HG03432 (cell line): ENCODE measurements around the gene ZC3HAV1L.
"Not testable (repeated sequence)": the region's sequence is repeated elsewhere in the genome, so short reads cannot be mapped to it uniquely, and the experiment has no call there.

Experiments used
- ATAC-seq: cut with Tn5 transposase; IDR thresholded peaks from one replicate; pipeline ENCODE4 v1.9.1; 2021; ENCODE audit warnings: mild to moderate bottlenecking, moderate library complexity; ENCODE audit not compliant: unreplicated experiment

ZC3HAV1L gene

GRCh38 chr7:139054656-139055055, 18.8 kb upstream of the ZC3HAV1L start:
- ATAC-seq: not testable (repeated sequence)

GRCh38 chr7:139054101-139054500, 18.3 kb upstream of the ZC3HAV1L start:
- no peak for ATAC-seq

GRCh38 chr7:139051655-139052054, 15.8 kb upstream of the ZC3HAV1L start:
- no peak for ATAC-seq

- no peak for ATAC-seq
Measured at GRCh38 chr7:139049936-139050335, 14.1 kb upstream of the ZC3HAV1L start.

GRCh38 chr7:139049111-139049510, 13.3 kb upstream of the ZC3HAV1L start:
- ATAC-seq: no peak

GRCh38 chr7:139047970-139048369, 12.1 kb upstream of the ZC3HAV1L start:
- ATAC-seq: no peak

- ATAC-seq: no peak
Measured at GRCh38 chr7:139046143-139046542, 10.3 kb upstream of the ZC3HAV1L start.

GRCh38 chr7:139044813-139045794, 9.3 kb upstream of the ZC3HAV1L start:
- peak; percentile 46 for ATAC-seq

GRCh38 chr7:139043823-139044812, 8.3 kb upstream of the ZC3HAV1L start:
- ATAC-seq: no peak

- ATAC-seq: no peak
Measured at GRCh38 chr7:139041378-139042085, 5.7 kb upstream of the ZC3HAV1L start.

GRCh38 chr7:139038691-139039090, 2.8 kb upstream of the ZC3HAV1L start:
- ATAC-seq: no peak

- ATAC-seq: no peak
Measured at GRCh38 chr7:139036901-139037300, 1.1 kb upstream of the ZC3HAV1L start.

- peak; percentile 46 for ATAC-seq
Measured at GRCh38 chr7:139034855-139035585, 822 bp downstream of the ZC3HAV1L start.

- no peak for ATAC-seq
Measured at GRCh38 chr7:139034336-139034735, 1.5 kb downstream of the ZC3HAV1L start.

GRCh38 chr7:139033346-139034114, 2.3 kb downstream of the ZC3HAV1L start:
- ATAC-seq: no peak

GRCh38 chr7:139032473-139032872, 3.4 kb downstream of the ZC3HAV1L start:
- no peak for ATAC-seq

GRCh38 chr7:139029353-139029752, 6.5 kb downstream of the ZC3HAV1L start:
- ATAC-seq: no peak

- no peak for ATAC-seq
Measured at GRCh38 chr7:139026551-139026950, 9.3 kb downstream of the ZC3HAV1L start.

GRCh38 chr7:139025861-139026260, 10.0 kb downstream of the ZC3HAV1L start:
- not testable (repeated sequence) for ATAC-seq
